Measurements from ENCODE around the gene CALCB.

Gene CALCB

DNA sequence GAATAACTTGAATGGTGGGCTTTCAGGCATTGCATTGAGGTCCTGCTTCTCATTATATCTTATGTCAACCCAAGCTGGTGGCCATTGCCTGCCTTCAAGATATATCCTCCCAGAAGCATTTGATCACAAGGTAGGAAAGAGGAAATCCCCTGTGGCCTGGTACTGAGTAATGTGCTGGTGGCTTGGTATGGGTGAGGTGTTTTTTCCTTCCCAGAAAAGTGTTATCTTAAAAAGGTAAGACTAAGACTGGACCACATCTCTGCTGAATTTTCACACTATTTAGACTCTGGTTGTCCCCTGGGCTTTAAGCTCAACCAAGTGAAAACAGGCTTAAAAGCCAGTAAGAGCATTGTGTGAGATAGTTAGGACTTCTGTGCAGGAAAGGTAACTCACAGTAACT is 45.0 kb downstream of the CALCB start:
- DNase-seq (ENCODE audit: low read depth), result no peak

DNA sequence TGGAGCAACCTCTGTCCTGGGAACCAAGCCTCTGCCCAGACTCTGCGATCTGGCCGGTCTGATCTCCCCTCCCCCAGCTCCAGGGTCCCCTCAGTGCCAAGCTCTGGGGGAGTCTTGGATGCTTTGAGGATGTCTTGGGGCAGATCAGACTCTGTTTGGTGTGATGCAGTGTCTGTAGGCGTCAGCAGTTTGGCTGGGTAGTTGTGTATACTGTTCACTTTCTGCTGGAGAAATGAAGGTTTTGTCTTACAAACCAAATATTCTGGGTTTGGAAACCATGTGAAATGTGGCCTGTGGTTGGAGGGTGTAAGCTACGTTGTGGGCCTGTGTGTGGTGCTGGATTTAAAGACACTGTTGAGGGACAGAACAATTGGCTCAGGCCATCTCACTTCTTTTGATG is 46.0 kb downstream of the CALCB start:
- no peak for DNase-seq (ENCODE audit: low read depth)

- no peak for DNase-seq (ENCODE audit: low read depth)
These were observed 46.4 kb downstream of the CALCB start for GRCh38 chr11:15119826-15120225.

GRCh38 chr11:15123849-15124248 is 50.5 kb downstream of the CALCB start:
- DNase-seq (ENCODE audit: low read depth), result no peak

DNA sequence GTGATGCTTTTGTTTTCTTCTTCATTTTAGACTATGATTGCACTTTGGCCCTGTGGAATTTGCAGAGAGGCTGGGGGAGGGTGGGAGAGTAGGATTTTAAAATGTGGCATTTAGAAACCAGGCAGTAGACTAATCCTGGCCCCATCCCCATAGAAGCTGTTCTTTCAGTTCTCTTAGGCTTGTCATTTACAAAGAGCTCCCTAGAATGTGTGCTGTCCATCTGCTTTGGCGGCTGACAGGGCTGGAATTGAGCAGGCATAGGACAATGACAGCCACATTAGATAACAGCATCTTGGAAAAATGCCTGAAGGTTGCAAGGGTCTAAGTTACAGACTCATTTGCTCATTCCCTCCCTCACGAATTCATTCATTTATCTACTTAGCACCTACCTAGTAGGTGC is 51.1 kb downstream of the CALCB start:
- DNase-seq (ENCODE audit: low read depth), result no peak

- no peak for DNase-seq (ENCODE audit: low read depth)
These were observed 53.9 kb downstream of the CALCB start for GRCh38 chr11:15127341-15127740.

All from GM04504 (cell line).